Femur (tissue), 1 donor: ENCODE measurements around the gene CHSY1.
"Not testable (repeated sequence)": the region's sequence is repeated elsewhere in the genome, so short reads cannot be mapped to it uniquely, and the experiment has no call there.

ENCODE experiments used
- DNase-seq: peaks from one replicate; pipeline ENCODE4 v3.0.0-alpha.2; 2017

The CHSY1 gene

DNA sequence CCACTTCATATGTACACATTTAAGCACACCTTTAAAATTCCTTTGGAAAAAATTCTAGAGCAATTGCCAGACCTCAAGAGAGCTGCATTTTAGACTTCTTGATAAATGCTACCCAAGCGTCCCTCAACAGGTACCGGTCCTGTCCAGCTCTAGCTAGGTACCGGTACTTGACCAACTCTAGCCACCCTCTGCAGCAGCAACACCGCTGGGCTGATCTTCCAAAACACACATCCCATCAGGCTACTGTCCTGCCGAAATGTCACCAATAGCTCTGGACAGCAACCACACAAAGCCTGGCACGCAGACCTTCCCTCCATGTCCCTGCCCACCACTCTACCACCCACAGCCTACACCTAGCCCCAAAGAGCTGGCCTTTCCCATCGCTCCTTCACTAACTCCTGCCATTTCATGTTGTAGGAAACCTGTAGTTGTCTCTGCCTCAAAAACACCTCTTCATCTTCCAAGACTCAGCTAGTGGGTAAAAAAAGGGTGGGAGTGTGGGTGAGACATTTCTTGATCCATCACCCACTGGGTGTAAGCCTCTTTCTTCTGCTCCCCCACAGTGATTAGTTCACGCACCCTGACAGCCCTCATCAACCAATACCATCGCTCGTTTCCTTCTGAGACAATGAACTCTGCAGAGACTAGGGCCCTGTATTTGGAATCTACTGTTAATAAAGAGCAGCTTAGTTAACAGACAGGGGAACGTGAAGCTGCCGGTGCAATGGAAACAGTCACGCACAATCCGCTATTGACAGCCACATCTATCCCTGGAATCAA, 6.8 kb downstream of the CHSY1 start:
- peak; percentile 10 for DNase-seq

DNA sequence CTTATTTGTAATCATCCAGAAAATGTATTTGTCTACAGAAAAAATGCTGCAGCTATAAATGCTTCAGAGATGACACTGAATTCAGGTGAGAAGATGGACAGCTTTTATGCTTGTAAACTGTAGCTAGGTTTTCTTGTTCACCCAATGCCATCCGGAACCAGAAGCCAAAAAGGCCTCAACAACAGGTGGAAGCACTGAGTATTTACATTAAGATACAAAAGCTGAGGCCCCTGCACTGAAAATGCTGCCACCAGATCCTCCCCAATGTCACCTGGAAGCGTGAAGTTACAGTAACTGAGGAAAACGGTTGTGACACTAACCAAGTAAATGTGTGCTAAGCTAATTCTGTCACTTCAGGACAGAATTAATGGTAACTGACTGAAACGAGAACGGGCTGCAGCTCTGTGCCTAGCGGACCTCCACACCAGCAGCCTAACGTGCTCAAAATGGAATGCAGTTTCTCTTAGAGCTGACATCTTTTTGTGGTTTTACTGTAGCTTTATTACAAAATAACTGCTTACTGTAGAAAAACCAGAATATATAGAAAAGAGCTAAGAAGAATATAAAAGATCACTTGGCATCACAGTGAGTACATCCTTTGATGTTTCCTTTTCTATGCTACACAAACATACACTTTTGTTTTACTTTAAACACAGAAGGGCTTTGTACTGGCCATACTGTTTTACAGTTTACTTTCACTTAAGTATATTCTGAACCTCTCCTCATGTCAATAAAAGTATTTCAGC, 7.6 kb downstream of the CHSY1 start:
- DNase-seq = peak; percentile 26

DNA sequence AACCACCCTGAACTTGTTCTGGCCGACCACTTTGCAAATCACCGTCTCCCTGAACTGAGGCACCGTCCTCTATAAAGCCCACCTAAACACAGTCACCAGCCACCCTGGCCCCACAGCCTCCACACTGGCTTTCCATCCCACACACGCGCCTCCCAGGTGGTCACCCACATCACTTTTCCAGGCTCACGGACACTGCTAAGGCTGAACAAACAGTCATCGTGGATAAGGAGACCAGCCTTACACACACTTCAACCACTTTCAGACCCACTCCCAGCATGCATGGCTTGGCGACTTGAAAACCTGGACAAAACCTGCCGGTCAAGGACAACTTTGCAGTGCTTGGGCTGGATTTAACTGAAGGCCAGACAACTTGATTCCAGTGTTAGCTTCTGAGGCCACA, 8.4 kb downstream of the CHSY1 start:
- peak; percentile 17 for DNase-seq

DNA sequence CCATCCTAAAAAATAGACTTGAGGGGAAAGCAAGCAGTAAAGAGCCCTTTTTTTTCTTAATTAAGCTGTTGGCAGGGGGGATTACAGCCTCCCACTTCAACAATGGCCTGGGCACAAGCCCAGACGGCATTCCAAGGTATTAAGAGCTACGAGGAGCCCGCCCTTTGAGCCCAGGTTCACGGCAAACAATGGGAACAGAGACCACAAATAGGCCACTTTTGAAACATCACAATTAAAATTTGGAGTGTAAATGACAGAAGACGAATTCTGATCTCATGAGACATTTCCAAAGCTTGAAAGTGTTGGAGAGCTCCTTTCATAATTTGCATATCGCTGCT, 8.9 kb downstream of the CHSY1 start:
- DNase-seq = peak; percentile 10

DNA sequence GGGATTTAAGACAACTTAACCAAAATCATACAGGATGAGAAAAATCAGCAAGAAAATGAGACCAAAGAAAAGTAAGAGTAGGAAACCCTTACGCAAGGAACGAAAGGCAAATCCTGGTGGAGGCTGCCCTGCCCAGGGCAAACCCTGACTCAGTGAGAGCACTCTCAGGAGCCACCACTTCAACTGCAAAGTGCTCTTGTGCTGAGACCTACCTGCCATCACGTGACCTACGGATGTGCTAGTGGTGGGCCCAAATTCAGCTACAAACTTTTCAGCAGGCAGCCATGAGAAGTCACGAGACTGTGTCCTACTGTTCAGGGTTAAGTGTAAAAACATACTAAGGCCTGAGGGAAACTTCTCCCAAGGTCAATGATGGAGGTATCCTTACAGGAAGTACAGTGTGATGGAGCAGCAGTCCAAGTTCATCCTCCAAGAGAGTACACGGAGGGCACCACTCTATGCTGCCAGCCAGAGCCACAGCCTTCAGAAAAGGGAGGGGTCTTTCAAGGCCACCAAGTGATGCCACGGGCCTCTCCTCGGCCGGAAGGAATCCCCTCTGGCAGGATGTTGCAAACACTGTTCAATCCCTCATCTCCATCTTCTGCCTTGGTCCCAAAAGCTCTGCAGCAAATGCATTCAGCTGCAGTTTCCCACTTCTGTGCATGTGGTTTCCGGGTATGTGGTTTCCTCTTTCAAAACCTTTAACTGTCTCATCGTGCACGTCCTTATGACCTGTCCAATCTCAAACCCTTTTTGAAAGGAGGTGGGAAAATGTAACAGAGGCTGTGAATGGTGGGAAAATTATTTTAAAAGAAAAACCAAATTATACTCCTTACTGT, 9.5 kb downstream of the CHSY1 start:
- peak; percentile 52 for DNase-seq

DNA sequence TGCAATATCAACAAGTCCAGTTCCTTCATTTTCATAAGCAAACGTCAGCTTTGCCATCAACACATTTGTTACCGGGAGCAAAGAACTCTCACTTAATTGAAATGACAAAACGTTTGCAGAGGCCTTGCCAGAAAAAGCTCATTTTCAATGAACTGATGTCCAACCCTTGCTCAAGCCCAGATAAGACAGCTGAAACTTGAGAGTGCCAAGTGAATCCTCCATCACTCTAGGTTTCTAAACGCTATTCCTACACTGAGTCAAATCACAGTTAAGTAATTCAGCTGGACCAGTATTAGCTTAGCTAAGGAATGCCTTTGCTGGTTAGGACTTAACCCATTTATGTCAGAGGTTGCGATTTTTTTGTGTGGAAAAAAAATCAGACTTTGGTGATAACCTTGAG, 11.5 kb downstream of the CHSY1 start:
- DNase-seq = no peak

DNA sequence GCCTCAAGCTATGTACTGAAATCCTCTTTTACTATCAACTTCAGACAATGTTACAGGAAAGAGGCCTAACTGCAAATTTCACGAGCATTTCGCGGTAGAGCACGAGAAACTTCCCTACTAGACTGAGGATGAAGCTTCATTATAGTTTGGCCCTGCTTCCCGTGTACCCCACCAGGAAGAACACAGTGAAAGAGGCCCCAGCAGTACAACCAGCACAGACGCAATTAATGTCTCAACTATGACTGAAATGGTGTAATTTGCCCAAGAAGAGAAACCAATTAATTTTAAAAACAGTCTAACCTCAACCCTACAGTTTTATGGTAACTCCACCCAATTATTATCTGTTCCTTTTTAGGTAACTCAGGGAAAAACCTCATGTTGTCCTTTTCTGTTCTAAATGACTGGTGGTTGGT, 12.1 kb downstream of the CHSY1 start:
- no peak for DNase-seq

DNA sequence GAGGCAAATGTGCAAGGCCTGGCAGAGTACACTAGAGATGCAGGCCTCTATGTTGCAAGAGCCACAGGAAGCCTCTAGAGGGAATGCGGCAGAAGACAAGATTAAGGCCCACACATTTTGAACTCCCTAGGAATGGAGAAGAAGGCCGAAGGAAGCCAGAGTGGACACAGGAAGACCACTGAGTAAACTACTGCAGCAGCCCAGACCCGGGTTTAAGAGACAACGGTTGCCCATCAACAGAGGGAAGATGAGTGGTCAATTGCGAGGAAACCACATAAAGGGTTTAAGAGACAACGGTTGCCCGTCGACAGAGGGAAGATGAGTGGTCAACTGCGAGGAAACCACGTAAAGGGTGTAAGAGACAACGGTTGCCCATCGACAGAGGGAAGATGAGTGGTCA, 14.6 kb downstream of the CHSY1 start:
- no peak for DNase-seq

DNA sequence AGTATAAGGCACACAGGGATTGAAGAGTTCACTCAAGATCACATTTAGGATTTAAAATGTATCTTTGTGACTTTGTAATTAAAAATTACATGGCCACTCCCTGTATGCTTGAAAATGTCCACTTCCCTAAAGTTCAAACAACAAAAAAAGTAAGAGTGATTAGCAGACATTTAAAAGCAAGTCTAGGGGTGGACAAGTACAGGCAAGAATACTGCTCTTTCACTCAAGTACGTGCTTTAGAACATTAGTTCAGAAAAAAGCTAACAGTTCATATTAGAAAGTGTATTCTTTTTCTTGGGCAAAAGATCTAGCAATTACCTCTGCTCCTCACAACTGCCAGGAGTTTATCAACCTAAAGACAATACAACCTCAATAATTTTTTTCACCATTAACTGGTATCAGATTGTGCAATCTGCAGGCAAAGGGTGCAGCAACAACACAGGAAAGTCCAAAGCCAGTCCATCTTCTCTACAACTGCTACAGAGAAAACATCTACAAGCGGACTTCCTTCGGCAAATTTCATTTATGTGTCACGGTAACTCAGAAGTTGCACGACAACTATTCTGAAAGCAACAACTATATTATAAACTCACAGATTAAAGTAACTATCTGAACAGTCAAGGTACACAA, 18.1 kb downstream of the CHSY1 start:
- DNase-seq = no peak

DNA sequence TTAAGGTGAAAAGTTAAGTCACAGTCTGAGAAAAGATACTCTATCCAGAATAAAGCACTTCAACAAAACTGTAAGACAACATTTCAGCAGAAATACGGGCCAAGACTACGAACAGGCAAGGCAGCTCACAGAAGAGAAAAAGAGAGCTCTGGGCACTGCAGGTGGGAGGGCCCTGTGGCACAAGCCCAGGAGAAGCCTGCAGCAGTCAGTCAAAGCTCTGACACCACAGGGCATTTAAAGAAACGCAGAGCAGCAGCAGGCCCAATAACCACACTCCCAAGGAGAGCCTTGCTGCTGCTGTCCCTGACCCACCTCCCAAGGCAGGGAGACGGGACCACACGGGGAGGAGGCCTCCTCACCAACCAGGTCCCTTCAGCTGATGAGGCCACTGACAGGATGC, 19.2 kb downstream of the CHSY1 start:
- DNase-seq = no peak

DNA sequence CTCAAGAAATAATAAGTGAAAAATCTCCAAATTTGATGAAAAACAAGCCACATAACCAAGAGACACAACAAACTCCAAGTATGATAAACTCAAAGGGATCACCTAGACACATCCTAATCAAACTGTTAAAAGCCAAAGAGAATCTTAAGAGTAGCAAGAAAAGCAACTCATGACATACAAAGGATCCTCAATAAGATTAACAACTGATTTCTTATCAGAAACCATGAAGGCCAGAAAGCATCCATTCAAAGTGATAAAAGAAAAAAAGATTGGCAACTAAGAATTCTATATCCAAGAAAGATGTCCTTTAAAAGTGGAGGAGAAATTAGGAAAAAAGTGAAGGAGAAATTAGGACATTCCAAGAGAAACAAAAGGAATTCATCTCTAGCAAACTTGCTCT, 23.5 kb downstream of the CHSY1 start:
- no peak for DNase-seq

DNA sequence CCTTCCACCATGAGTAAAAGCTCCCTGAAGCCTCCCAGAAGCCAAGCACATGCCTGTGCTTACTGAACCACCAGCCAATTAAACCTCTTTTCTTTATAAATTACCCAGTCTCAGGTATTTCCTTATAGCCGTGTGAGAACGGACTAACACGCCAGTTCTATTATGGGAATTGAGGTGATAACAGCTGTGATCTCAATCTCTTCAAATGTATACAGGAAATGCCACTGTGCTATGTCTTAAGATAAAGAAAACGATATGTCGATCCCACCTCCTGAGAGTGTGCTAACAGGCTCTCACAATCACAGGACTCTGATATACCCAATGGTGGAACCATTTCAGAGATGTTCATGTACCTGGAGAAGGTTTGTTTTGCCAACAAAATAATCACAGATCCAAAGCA, 26.2 kb downstream of the CHSY1 start:
- DNase-seq = no peak

DNA sequence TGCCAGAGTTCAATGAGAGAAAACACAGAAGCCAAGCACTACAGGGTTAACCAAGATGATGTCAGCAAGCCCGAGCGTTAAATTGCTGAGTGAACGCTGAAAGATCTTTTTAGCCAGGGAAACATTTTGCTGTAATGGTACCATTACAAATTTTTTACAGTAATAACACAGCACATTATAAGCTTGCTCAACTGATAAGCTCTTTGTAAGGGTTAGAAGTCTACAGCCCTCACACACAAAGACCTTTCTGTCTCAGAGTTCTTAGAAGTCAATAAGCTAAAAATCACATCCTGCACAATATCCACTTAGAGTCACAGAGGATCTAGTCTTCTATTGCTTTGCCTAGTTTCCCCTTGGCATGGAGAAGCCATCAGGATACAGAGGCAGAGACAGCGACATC, 29.9 kb downstream of the CHSY1 start:
- no peak for DNase-seq

DNA sequence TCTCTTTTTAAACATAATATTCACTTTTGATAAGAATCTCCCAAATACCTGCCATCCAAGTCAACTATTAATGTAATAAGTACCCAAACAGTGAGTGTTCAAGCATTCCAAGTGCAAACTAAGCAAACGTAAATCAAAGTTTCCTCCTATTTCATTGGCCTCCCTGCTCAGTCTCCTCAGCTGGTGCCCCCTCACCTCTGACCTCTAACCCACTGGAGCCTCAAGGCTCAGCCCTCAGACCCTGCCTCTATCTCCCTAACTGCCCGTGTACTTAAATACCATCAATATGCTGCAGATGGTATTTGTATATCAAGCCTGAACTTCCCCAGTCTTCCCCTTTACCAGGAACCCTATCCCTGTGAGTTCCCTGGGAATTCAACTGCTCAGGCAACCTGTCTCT, 31.8 kb downstream of the CHSY1 start:
- no peak for DNase-seq

DNA sequence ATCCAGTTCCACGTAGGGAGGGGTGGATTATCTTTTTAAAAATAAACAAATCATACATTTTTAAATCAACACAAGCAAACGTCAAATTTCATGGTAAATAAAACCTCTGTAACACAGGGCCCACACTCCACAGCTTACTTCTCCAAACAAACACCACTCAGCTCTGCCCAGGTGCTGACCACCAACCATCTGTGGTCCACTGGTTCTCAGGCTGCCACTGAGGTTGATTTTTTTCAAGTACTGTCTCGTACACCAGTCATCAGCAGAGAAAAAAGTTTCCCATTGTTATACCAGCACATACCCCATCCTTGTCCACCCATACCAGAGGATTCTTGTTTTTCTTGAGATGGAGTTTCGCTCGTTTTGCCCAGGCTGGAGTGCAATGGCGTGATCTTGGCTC, 32.4 kb downstream of the CHSY1 start:
- no peak for DNase-seq

DNA sequence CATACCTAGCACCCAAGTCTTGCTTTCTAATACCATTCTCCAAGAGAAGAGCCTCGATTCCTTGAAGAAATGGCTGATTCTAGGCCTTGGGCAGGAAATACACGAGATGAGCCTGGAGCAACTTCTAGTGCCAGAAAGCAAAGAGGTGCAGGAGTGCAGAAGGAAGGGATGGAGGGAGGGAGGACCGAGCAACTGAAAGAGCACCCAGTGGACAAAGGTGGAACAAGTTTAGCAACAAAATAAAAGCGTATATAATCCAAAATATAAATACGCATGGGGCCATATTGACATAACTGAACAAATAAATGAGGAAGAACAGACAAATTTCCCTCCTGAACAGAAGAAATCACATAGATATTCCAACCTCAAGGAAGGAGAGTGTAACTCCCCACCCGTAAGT, 34.4 kb downstream of the CHSY1 start:
- no peak for DNase-seq

DNA sequence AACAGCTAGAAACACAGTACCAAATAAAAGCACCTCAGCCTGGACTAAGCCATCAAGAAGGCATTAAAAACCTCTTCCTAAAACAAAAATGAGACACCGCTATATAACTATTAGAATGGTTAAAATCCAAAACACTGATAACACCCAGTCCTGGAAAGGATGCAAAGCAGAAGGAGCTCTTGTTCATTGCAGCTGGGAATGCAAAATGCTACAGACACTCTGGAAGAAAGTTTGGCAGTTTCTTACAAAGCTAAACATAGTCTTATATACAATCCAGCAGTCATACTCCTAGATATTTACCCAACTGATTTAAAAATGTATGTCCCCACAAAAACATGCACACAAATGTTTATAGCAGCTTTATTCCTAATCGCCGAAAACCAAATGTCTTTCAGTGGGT, 35.7 kb downstream of the CHSY1 start:
- no peak for DNase-seq

DNA sequence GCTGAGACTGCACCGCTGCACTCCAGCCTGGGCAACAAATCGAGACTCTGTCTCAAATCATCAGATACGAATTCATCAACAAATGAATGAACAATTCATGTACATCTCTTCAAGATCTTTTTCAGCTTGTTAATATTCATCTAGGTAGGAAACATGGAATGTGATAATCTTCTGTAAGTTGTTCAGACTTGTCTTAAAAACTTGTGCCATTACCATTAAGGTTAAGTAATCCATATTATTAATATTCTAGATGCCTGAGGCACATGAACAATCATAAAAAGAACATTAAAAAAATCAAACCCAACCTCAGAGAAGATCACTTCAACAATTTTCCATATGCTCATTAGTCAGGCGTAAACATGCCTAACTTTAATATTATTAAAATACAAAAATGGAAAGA, 36.2 kb downstream of the CHSY1 start:
- DNase-seq = no peak

DNA sequence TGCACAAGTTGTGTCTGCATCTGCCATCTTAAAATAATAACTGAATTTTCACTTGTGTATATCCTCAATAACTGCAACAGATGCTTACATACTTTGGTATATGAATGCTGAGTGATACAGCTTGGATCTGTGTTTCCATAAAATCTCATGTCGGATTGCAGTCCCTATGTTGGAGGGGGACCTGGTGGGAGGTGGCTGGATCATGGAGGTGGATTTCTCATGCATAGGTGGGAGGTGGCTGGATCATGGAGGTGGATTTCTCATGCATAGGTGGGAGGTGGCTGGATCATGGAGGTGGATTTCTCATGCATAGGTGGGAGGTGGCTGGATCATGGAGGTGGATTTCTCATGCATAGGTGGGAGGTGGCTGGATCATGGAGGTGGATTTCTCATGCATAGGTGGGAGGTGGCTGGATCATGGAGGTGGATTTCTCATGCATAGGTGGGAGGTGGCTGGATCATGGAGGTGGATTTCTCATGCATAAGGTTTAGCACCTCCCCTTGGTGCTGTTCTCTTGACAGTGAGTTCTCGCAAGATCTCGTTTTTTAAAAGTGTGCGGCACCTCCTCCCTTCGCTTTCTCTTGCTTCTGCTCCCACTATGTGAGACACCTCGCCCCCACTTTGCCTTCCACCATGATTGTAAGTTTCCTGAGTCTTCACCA, 37.3 kb downstream of the CHSY1 start:
- not testable (repeated sequence) for DNase-seq

DNA sequence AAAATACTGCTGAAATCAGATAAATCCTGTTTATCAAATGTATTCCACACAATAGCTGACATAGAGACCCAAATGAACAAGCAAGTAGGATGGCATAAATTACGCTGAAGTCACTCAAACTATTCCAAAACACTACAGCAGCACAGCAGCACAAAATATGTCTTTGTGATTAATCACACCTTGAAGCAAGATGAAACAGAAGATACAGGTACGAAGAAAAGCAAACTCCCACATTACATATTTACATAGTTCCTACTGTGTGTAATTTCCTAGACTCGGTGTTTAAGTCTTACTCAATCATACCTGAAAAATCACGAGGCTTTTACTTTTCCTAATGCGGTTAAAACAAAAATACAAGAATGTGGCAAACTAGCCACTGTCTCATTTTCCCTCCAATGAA, 38.3 kb downstream of the CHSY1 start:
- DNase-seq = no peak

DNA sequence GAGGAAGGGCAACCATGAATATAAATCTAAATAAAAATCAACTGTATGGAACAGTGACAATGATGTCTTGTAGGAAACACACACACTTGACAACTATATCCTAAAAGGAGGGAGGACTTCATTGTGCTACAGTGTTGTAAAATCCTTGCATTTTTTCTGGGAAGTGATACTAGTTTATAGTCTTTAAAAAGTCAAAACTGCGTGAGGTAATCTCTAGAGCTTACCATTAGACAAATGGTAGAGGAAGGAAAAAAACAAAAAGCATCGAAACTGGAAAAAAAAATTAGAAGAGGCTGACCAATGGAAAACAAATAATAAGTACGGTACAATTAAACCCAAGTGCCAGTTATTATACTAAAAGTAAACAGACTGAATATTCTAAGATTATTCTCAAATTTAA, 38.7 kb downstream of the CHSY1 start:
- no peak for DNase-seq

DNA sequence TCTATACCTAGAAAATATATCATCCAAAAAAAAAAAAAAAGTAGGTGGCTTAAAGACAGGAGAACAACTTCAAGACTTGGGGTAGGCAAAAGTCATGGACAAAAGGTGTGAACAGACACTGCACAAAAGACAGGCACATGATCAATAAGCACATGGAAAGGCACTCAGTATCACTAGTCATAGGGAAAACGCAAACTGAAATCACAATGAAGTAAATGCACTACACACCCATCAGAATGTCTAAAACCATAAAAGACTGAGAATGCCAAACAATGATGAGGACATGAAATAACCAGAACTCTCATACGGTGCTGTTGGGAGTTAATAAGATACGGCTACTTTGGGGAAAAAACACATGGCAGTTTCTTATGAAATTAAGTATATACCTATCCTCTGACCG, 40.0 kb downstream of the CHSY1 start:
- DNase-seq = no peak

DNA sequence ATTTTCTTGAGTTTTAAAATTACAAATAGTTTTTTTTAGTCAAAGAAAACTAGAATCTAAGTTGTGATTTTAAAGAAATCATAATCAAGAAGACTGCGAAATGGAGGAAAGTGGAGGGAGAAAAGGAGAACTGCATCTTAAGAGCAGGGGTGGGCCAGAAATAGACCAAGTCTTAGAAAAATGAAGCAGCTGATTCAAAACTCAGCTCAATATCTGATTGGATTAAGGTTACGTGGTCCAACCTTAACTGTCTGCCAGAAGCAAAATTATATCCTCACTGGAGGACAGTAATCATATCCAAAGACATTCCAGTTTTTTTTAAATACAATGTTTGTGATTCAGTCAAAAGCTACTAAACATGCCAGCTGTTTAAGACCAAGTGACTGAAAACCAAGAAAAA, 41.4 kb downstream of the CHSY1 start:
- no peak for DNase-seq
